Spinal cord (tissue), 10 donors: ENCODE results near the gene BATF2. TPM values are rescaled to one million over a fixed set of nuclear protein-coding genes. Genes with fewer than 3 reads are reported as not detected.
"Not testable (repeated sequence)": the region's sequence is repeated elsewhere in the genome, so short reads cannot be mapped to it uniquely, and the experiment has no call there.

ENCODE experiments used
- DNase-seq, 6 donors: peaks; one replicate each; pipeline versions ENCODE4 v3.0.0 to v3.0.0-alpha.2; 2013 to 2015; ENCODE audit warnings: low spot score in 6 of 6, low read depth in 4 of 6
- H3K27ac ChIP-seq: one replicate; pipeline ENCODE4 v1.5.1; 2013; ENCODE audit warnings: low read depth, low read length, control low read depth
- H3K27me3 ChIP-seq: one replicate; pipeline ENCODE4 v1.6.1; 2013; ENCODE audit warnings: low read length; ENCODE audit not compliant: control insufficient read depth, insufficient read depth
- H3K36me3 ChIP-seq: one replicate; pipeline ENCODE4 v1.6.1; 2013; ENCODE audit warnings: low read length; ENCODE audit not compliant: control insufficient read depth, insufficient read depth
- H3K4me1 ChIP-seq: one replicate; pipeline ENCODE4 v1.6.1; 2013; ENCODE audit warnings: low read length; ENCODE audit not compliant: control insufficient read depth, insufficient read depth
- H3K4me3 ChIP-seq: one replicate; pipeline ENCODE4 v1.5.1; 2013; ENCODE audit warnings: low read depth, low read length, control low read depth
- H3K9me3 ChIP-seq: one replicate; pipeline ENCODE4 v1.6.1; 2013; ENCODE audit warnings: low read length; ENCODE audit not compliant: control insufficient read depth, insufficient read depth
- WGBS: methylation state at CpG from one replicate; pipeline ENCODE4 v1.1.5; 2013; ENCODE audit warnings: missing lambda C conversion rate; ENCODE audit not compliant: insufficient coverage; 5-methylcytosine and 5-hydroxymethylcytosine counted together
- polyA plus RNA-seq, 2 donors: library from polyadenylated mRNA; unstranded; fragments of 120-200 nt; gene quantifications; one replicate each; pipeline ENCODE4 v1.2.1, GENCODE V29; 2013; ENCODE audit not compliant: insufficient read length in 2 of 2
- total RNA-seq, 2 donors: library from RNA; depleted of rRNA in 1 of 2; stranded (reverse); fragments of 120-200 nt in 1 of 2; fragments of >200 nt in 1 of 2; gene quantifications; one replicate each; pipeline versions ENCODE4 v1.2.3 to v1.2.4, GENCODE V29; 2013 to 2014
- donor health status: healthy.

Gene BATF2
- total and polyA plus RNA-seq, 4 donors, result 0.76 to 1.0 (median 0.99) TPM

DNA sequence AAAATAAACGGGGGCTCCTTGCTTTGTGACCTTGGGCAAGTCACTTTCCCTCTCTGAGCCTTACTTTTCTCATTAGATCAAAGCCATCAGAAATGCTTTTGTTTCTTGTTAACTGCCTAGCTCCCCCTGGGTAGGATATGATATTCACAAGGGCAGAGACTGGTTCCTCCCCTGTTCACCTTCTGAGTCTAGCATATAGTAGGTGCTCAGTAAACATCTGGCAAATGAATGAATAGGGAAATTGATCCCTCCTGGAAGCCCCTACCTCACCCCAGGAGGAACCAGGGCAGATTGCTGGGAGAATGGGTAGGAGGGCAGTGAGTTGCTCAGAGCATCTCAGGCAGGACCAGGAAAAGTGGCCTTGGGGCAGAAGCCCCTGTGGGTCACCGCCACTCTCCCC lies 37.7 kb upstream of the BATF2 start:
- H3K4me3 ChIP-seq, result no peak overlapping the region
- no peaks in the 10 kb centered on the region for H3K9me3 ChIP-seq
- no peaks in the 10 kb centered on the region for H3K27me3 ChIP-seq
- H3K4me1 ChIP-seq, result peaks cover 8% of the 10 kb centered on the region
- H3K27ac ChIP-seq, result no peak overlapping the region
- peaks cover 72% of the 10 kb centered on the region for H3K36me3 ChIP-seq
- 94% methylated on average over 2 of the region's 2 CpGs for WGBS
- no peak for DNase-seq

DNA sequence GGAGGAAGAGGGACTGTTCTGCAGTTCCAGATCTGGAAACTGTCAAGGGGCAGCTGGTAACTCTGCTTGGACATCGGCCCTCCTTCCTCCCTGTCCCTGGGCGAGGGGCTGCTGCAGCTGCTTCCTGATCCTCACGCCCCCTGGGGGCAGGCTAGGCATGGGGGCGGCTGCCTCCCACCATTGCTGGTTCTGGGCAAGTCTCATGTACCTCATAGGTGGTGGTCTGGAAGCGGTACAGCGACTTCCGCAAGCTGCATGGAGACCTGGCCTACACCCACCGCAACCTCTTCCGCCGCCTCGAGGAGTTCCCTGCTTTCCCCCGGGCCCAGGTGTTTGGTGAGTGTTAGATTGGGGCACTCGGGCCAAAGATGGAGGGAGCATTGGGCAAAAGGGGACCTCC lies 35.4 kb upstream of the BATF2 start:
- 87% methylated on average over 12 of the region's 13 CpGs for WGBS
- H3K27me3 ChIP-seq, result no peaks in the 10 kb centered on the region
- no peaks in the 10 kb centered on the region for H3K9me3 ChIP-seq
- no peak overlapping the region for H3K27ac ChIP-seq
- peaks cover 53% of the 10 kb centered on the region for H3K36me3 ChIP-seq
- peaks cover 13% of the 10 kb centered on the region for H3K4me1 ChIP-seq
- no peak for DNase-seq
- no peak overlapping the region for H3K4me3 ChIP-seq

DNA sequence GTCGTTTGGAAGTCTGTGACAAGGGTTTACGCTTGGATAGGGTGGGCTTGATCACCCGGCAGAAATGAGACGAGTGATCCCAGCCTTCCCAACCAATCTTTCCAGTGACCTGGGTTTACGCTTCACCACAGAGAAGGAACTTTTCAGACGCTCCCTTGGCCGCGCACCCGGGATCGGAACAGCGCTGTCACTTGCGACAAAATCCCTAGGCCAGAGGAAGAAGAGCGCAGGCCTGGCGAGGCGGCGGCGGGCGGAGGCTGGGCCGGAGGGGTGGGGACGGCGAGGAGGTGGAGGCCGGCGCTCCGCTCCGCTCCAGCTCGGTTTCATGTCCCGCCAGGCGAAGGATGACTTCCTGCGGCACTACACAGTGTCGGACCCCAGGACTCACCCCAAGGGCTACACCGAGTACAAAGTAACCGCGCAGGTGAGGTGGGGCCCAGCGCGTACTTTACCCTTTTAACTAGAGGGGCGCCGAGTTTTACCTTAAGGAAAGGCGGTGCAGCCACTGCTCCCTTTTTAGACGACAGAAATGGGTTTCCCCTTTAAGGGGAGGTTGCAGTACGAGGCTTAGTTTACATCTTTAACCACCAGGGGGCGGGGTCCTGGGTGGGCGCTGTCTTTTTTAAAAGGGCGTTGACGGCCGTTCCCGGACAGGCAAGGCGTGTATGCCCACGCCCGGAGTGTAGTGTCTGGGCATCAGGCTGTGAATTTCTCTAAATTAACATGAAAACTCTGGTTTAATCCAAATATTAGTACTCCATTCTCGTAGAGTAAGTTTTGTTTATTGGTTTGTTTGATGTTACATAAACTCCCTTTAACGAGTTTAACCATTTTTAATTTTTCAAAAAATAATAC lies 30.7 kb upstream of the BATF2 start, which contains the start of gene SNX15:
Gene SNX15, plus strand, starts transcription at position 227 of the 855 bp plus-strand sequence. Its CDS starts 99 bp downstream, at position 326.
- 0% methylated on average over 31 of the region's 51 CpGs for WGBS
- Histone ChIP-seq H3K36me3 (peaks cover 16% of the 10 kb centered on the region), H3K4me3 (peak within 1 kb of the TSS; percentile 76), H3K4me1 (peaks cover 5% of the 10 kb centered on the region), H3K27ac (peak within 1 kb of the TSS; percentile 94), H3K9me3 (no peaks in the 10 kb centered on the region), H3K27me3 (no peaks in the 10 kb centered on the region)
- DNase-seq, result peak; percentile 94 to 99 (median 96)

DNA sequence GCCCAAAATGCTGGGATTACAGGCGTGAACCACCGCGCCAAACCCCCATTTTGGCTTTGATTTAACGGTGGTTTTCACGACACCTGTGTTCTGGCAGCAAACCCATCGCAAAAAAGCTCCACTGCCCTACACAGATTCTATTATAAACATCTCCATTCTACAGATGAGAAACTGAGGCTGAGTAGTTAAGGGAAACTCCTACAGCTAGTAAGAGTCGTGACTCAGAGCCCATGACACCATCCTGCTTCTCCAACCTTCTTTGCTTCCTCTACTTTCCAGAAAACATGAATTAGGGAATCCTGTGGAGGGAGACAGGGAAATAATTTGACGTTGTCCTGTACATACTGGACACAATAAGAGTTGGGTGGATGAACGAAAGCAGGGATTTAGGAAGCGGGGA lies 30.0 kb upstream of the BATF2 start:
- Histone ChIP-seq H3K4me3 (peak overlapping the region; percentile 76), H3K27me3 (no peaks in the 10 kb centered on the region), H3K27ac (peak overlapping the region; percentile 6), H3K4me1 (peaks cover 5% of the 10 kb centered on the region), H3K36me3 (peaks cover 14% of the 10 kb centered on the region), H3K9me3 (no peaks in the 10 kb centered on the region)
- no peak for DNase-seq
- WGBS, result 48% methylated on average over 6 of the region's 10 CpGs

DNA sequence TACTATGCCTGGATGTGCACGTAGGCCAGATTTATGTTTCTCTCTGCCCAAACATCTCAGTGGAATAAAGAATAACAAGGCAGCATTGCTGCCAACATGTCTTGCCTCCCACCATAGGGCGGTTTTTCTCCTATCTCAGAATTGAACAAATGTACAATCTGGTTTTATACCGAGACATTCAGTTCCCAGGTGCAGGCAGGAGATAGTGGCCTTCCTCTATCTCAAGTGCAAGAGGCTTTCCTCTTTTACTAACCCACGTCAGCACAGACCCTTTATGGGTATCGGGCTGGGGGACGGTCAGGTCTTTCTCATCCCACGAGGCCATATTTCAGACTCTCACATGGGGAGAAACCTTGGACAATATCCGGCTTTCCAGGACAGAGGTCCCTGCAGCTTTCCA lies 26.7 kb upstream of the BATF2 start:
- WGBS, result 59% methylated on average over 3 of the region's 8 CpGs
- not testable (repeated sequence) for H3K4me3 ChIP-seq, H3K9me3 ChIP-seq

DNA sequence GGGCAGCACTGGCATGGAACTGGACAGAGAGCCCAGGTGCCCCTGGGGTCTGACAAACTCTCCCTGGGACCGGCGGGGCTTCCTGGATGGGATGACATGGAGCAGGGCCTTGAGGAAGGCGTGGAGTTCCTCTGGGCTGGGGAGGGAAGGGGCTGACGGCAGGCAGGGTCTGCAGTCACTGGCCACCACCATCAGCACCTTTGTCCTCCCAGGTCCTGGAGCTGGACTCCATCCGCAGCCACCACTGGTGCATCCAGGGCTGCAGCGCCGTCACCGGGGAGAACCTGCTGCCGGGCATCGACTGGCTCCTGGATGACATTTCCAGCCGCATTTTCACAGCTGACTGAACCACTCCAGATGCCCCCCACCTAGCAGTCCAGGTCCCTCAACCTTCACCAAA lies 24.7 kb upstream of the BATF2 start:
- no peak for DNase-seq
- Histone ChIP-seq H3K9me3 (no peaks in the 10 kb centered on the region), H3K4me1 (no peaks in the 10 kb centered on the region), H3K27ac (no peak overlapping the region), H3K36me3 (peaks cover 52% of the 10 kb centered on the region), H3K4me3 (no peak overlapping the region), H3K27me3 (no peaks in the 10 kb centered on the region)
- WGBS, result 92% methylated on average over 10 of the region's 11 CpGs

More for the DNA sequence above, 26.7 kb upstream of the BATF2 start:
- not testable (repeated sequence) for DNase-seq, H3K27me3 ChIP-seq, H3K27ac ChIP-seq, H3K4me1 ChIP-seq
- H3K36me3 ChIP-seq, result peaks cover 38% of the 10 kb centered on the region

DNA sequence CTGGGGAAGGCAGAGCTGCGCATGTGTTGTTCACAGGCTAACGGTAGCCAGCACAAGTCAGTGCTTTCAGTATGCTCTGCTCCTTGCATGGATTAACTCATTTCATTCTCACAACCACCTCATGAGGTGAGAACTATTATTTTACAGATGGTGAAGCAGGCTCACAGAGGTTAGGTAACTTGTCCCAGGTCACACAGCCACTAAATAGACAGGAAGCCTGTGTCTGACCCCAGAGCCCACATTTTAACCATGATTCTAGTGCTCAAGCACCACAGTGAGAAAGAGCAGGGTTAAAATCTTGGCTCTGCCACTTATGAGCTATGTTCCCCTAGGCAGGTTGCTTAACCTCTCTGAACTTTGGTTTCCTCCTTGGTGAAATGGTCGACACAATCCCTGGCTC lies 24.2 kb upstream of the BATF2 start:
- DNase-seq, result no peak
- Histone ChIP-seq H3K27ac (no peak overlapping the region), H3K9me3 (no peaks in the 10 kb centered on the region), H3K4me1 (no peaks in the 10 kb centered on the region), H3K4me3 (no peak overlapping the region), H3K36me3 (peaks cover 53% of the 10 kb centered on the region), H3K27me3 (no peaks in the 10 kb centered on the region)
- WGBS, result 80% methylated on average over 1 of the region's 3 CpGs

DNA sequence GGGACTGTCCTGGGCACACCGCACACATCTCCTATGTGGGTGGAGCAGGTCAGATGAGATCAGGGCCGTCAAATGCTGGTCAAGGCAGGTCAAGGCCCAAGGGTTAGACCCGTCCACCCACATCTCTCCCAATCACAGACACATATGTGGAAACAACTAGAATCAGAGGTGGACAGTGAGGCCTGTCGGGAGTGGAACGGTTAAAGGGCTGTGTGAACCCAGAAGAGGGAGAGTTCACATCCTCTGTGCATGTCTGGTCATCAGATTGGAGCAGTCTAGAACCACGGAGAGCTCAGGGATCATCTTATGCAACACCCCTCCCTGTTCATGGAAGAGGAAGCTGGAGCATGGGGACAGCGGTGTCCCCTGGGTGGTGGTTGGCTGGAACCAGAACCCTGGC lies 23.1 kb upstream of the BATF2 start:
- H3K27me3 ChIP-seq, result no peaks in the 10 kb centered on the region
- H3K9me3 ChIP-seq, result no peaks in the 10 kb centered on the region
- WGBS, result 92% methylated on average over 2 of the region's 7 CpGs
- H3K4me3 ChIP-seq, result no peak overlapping the region
- H3K4me1 ChIP-seq, result peaks cover 6% of the 10 kb centered on the region
- peaks cover 53% of the 10 kb centered on the region for H3K36me3 ChIP-seq
- no peak for DNase-seq
- H3K27ac ChIP-seq, result no peak overlapping the region

DNA sequence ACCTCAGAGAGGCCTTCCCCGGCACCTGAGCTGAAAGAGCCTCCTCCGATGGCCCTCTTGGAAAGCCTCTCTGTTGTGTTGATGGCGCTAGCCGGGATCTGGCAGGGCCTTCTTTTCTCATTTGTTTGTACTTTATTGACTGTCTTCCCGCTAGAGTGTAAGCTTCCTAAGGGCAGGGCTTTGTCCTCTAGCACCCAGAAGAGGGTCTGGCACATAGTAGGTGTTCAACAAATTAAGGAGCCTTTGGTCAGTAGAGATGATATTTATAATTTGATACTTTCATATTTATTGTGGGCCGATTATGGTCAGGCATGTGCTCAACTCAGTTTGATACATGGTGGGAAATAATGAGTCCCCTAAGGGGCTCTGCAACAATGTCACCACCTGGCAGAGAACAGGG lies 21.2 kb upstream of the BATF2 start:
- H3K4me3 ChIP-seq, result no peak overlapping the region
- 84% methylated on average over 3 of the region's 6 CpGs for WGBS
- H3K27ac ChIP-seq, result no peak overlapping the region
- H3K27me3 ChIP-seq, result no peaks in the 10 kb centered on the region
- H3K9me3 ChIP-seq, result no peaks in the 10 kb centered on the region
- no peak for DNase-seq
- peaks cover 15% of the 10 kb centered on the region for H3K4me1 ChIP-seq
- H3K36me3 ChIP-seq, result peaks cover 53% of the 10 kb centered on the region

DNA sequence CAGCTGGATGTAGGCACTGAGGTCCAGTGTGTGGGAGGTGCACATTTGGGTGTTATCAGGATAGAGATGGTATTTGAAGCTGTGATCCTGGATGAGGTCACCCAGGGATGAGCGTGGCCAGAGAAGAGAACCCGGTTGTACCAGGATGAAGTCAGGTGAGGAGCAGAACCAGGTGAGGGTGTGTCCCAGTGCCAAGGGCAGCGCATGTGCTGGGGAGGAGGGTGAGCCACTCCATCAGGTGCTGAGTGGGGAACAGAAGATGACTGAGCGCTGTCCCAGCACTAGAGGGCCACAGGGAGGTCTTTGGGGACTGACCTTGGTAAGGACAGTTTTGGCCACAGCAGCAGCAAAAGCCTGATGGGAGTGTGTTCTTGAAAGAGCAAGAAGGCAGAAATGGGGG lies 19.9 kb upstream of the BATF2 start:
- no peaks in the 10 kb centered on the region for H3K27me3 ChIP-seq
- peaks cover 15% of the 10 kb centered on the region for H3K4me1 ChIP-seq
- peaks cover 43% of the 10 kb centered on the region for H3K36me3 ChIP-seq
- 99% methylated on average over 4 of the region's 4 CpGs for WGBS
- H3K27ac ChIP-seq, result no peak overlapping the region
- no peaks in the 10 kb centered on the region for H3K9me3 ChIP-seq
- DNase-seq, result no peak
- H3K4me3 ChIP-seq, result no peak overlapping the region
